Stimulated activated CD8-positive, alpha-beta memory T cell treated with anti-CD3 and anti-CD28 coated beads, Interleukin-7, amount 100 ng/mL, for 24 hours (primary cell): ENCODE data around the gene AKR1C4.

ENCODE experiments used
- DNase-seq: peaks from one replicate; pipeline ENCODE4 v3.0.0-alpha.2; 2020; ENCODE audit warnings: low read depth

Gene AKR1C4

GRCh38 chr10:5266804-5267203, 70.2 kb downstream of the AKR1C4 start:
- DNase-seq = no peak

DNA sequence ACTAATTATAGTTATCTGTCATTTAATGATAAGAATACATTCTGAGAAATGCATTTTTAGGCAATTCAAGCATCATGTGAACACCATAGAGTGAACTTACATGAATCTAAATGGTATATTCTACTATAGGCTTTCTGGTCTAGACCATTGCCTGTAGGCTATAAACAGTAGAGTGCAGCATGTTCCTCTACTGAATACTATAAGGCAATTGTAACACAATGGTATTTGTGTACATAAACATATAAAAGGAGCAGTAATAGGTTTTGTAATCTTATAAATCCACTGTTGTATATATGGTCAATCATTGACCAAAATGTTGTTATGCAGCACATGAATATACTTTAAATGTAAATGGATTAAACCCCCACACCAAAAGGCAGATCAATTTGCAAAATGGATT, 71.6 kb downstream of the AKR1C4 start:
- no peak for DNase-seq
